Liver (tissue), 9 donors: ENCODE measurements around the gene LRRC4B. TPM values are rescaled to one million over a fixed set of nuclear protein-coding genes. Genes with fewer than 3 reads are reported as not detected.

Source experiments
- DNase-seq: peaks from one replicate; pipeline ENCODE4 v3.0.0-alpha.2; 2017; ENCODE audit warnings: low spot score
- H3K27ac ChIP-seq, 2 donors: one replicate each; pipeline ENCODE4 v1.7.0; 2013; ENCODE audit warnings: inconsistent platforms in 2 of 2, low read length in 2 of 2, control low read depth in 1 of 2, low read depth in 1 of 2, mild to moderate bottlenecking in 1 of 2
- H3K27me3 ChIP-seq, 4 donors: one replicate each; pipeline versions ENCODE4 v1.6.1 to v1.7.0; 2013; ENCODE audit warnings: low read length in 3 of 4, inconsistent platforms in 1 of 4, mild to moderate bottlenecking in 1 of 4, moderate library complexity in 1 of 4; ENCODE audit not compliant: control insufficient read depth in 4 of 4, insufficient read depth in 4 of 4
- H3K36me3 ChIP-seq, 4 donors: one replicate each; pipeline versions ENCODE4 v1.6.1 to v1.7.0; 2013; ENCODE audit warnings: low read length in 3 of 4, mild to moderate bottlenecking in 3 of 4, low read depth in 1 of 4, moderate library complexity in 1 of 4; ENCODE audit not compliant: control insufficient read depth in 4 of 4, insufficient read depth in 3 of 4
- H3K4me1 ChIP-seq, 4 donors: one replicate each; pipeline versions ENCODE4 v1.6.1 to v1.7.0; 2013; ENCODE audit warnings: low read length in 3 of 4, mild to moderate bottlenecking in 3 of 4, moderate library complexity in 1 of 4; ENCODE audit not compliant: control insufficient read depth in 4 of 4, insufficient read depth in 4 of 4
- H3K4me3 ChIP-seq, 3 donors: one replicate each; pipeline versions ENCODE4 v1.6.1 to v1.7.0; 2013; ENCODE audit warnings: low read length in 3 of 3, control low read depth in 1 of 3, low read depth in 1 of 3, mild to moderate bottlenecking in 1 of 3
- H3K9ac ChIP-seq, 2 donors: one replicate each; pipeline ENCODE4 v1.7.0; 2013; ENCODE audit warnings: low read length in 2 of 2, mild to moderate bottlenecking in 2 of 2, moderate library complexity in 2 of 2, control low read depth in 1 of 2, low read depth in 1 of 2
- H3K9me3 ChIP-seq, 4 donors: one replicate each; pipeline versions ENCODE4 v1.6.1 to v1.7.0; 2013; ENCODE audit warnings: low read length in 3 of 4; ENCODE audit not compliant: control insufficient read depth in 4 of 4
- CTCF ChIP-seq: fragments of 150-350 bp; IDR thresholded peaks from 2 replicates; pipeline ENCODE4 v1.5.1; 2017; ENCODE audit warnings: improper control_type of control experiment, low read depth, low read length; ENCODE audit not compliant: missing input control
- EGR1 ChIP-seq, 2 donors: IDR thresholded peaks; 2 replicates each; pipeline ENCODE4 v1.6.1; 2016 to 2018; ENCODE audit warnings: antibody characterized with exemption in 2 of 2, low read depth in 2 of 2
- FOXA1 ChIP-seq: IDR thresholded peaks from 2 replicates; pipeline ENCODE4 v1.6.1; 2016; ENCODE audit warnings: antibody characterized with exemption
- FOXA2 ChIP-seq: IDR thresholded peaks from 2 replicates; pipeline ENCODE4 v1.6.1; 2016; ENCODE audit warnings: antibody characterized with exemption
- GABPA ChIP-seq, 2 donors: IDR thresholded peaks in 1 of 2; conservative IDR thresholded peaks in 1 of 2; 2 replicates each; pipeline ENCODE4 v1.6.1; 2016; ENCODE audit warnings: antibody characterized with exemption in 2 of 2, mild to moderate bottlenecking in 1 of 2, moderate library complexity in 1 of 2
- HNF4A ChIP-seq, 2 donors: conservative IDR thresholded peaks; 2 replicates each; pipeline ENCODE4 v1.6.1; 2016; ENCODE audit warnings: antibody characterized with exemption in 2 of 2, mild to moderate bottlenecking in 2 of 2
- HNF4G ChIP-seq: IDR thresholded peaks from 2 replicates; pipeline ENCODE4 v1.6.1; 2016; ENCODE audit warnings: antibody characterized with exemption
- JUND ChIP-seq, 2 donors: IDR thresholded peaks; 2 replicates each; pipeline ENCODE4 v1.6.1; 2016; ENCODE audit warnings: antibody characterized with exemption in 2 of 2
- MAX ChIP-seq: IDR thresholded peaks from 2 replicates; pipeline ENCODE4 v1.6.1; 2016; ENCODE audit warnings: antibody characterized with exemption
- NR2F2 ChIP-seq: IDR thresholded peaks from 2 replicates; pipeline ENCODE4 v1.6.1; 2016; ENCODE audit warnings: antibody characterized with exemption
- RAD21 ChIP-seq, 2 donors: IDR thresholded peaks; 2 replicates each; pipeline ENCODE4 v1.6.1; 2016; ENCODE audit warnings: antibody characterized with exemption in 2 of 2, mild to moderate bottlenecking in 2 of 2
- ZBTB33 ChIP-seq: IDR thresholded peaks from 2 replicates; pipeline ENCODE4 v1.6.1; 2016; ENCODE audit warnings: antibody characterized with exemption
- WGBS: extraction: QIAGEN DNeasy Blood & Tissue Kit; methylation state at CpG from one replicate; pipeline ENCODE4 v1.1.7; 2013; 5-methylcytosine and 5-hydroxymethylcytosine counted together
- polyA plus RNA-seq, 2 donors: library from polyadenylated mRNA; stranded (reverse) in 1 of 2; unstranded in 1 of 2; fragments of 200-250 nt in 1 of 2; fragments of >200 nt in 1 of 2; fragmentation: Nextera tagmentation in 1 of 2; extraction: Ambion mirVana in 1 of 2; gene quantifications; one replicate each; pipeline versions ENCODE4 v1.2.1 to v1.2.3, GENCODE V29; 2013 to 2015
- total RNA-seq, 2 donors: library from RNA; depleted of rRNA; stranded (reverse); fragments of >200 nt; gene quantifications; one replicate each; pipeline ENCODE4 v1.2.3, GENCODE V29; 2014
- donor health status: healthy.
- donor health status: healthy.
- donor health status: healthy.
- donor health status: healthy.
- donor health status: healthy.

The LRRC4B gene
- total and polyA plus RNA-seq, 4 donors = 0.11 to 1.1 (median 0.79) TPM

- Histone ChIP-seq H3K9ac (no peak overlapping the region), H3K9me3 (no peaks in the 10 kb centered on the region), H3K36me3 (no peaks in the 10 kb centered on the region), H3K27me3 (no peaks in the 10 kb centered on the region), H3K27ac (no peak overlapping the region), H3K4me1 (peaks cover 6 to 14% (median 10%) of the 10 kb centered on the region in 4 donors), H3K4me3 (no peak overlapping the region)
- TF ChIP-seq HNF4G (no peak), EGR1 (IDR thresholded peaks at IDR 0.05; ENCODE audit: low read depth in 2 of 2) (no peak), FOXA2 (no peak), HNF4A (conservative IDR thresholded peaks at IDR 0.05) (no peak), FOXA1 (no peak), NR2F2 (no peak), JUND (IDR thresholded peaks at IDR 0.05) (no peak), RAD21 (IDR thresholded peaks at IDR 0.05) (no peak), CTCF (no peak)
- WGBS = 62% methylated on average over 53 of the region's 53 CpGs
- DNase-seq = no peak
Observed at GRCh38 chr19:50516964-50517703, 51.1 kb downstream of the LRRC4B start.

- Histone ChIP-seq H3K4me1 (peaks cover 8 to 18% (median 14%) of the 10 kb centered on the region in 4 donors), H3K9me3 (no peaks in the 10 kb centered on the region), H3K9ac (no peak overlapping the region), H3K27me3 (no peaks in the 10 kb centered on the region), H3K4me3 (no peak overlapping the region), H3K27ac (no peak overlapping the region), H3K36me3 (no peaks in the 10 kb centered on the region)
- TF ChIP-seq JUND (IDR thresholded peaks at IDR 0.05) (no peak), MAX (no peak), FOXA1 (no peak), CTCF (no peak), GABPA (IDR thresholded peaks at IDR 0.05 in 1 of 2, conservative IDR thresholded peaks at IDR 0.05 in 1 of 2) (no peak), ZBTB33 (no peak), FOXA2 (no peak), HNF4A (conservative IDR thresholded peaks at IDR 0.05) (no peak), HNF4G (no peak)
- 58% methylated on average over 12 of the region's 12 CpGs for WGBS
- no peak for DNase-seq
Observed at GRCh38 chr19:50516456-50516855, 51.8 kb downstream of the LRRC4B start.
